ENCODE measurements around the gene RALGAPA1. TPM values are rescaled to one million over a fixed set of nuclear protein-coding genes. Genes with fewer than 3 reads are reported as not detected.
"Not testable (repeated sequence)": the region's sequence is repeated elsewhere in the genome, so short reads cannot be mapped to it uniquely, and the experiment has no call there.

The RALGAPA1 gene
- total RNA-seq, 1 experiment from 2014 or later: 30.0 TPM

DNA sequence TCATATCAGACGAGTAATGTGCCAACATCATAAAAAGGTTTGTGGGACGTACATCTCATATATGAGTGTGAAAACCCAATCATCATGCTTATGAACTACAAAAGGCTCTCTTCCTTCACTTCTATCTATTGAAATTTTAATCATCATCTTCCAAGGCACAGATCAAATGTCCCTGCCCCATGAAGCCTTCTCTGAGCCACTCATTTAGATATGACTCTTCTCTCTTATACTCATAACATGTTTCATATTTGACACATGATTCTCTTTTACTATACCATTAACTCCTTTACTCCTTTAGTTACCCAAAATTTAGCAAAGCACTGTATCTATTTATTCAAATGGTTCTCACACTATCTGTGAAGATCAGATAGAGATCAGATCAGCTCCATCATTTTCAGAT lies 22.2 kb downstream of the RALGAPA1 start:
- BruUV-seq (replicated peaks): no TSS peak
- no peak overlapping the region for H3K4me3 ChIP-seq
- no peaks in the 10 kb centered on the region for H3K9me2 ChIP-seq (ENCODE audit: insufficient read depth)
- H3F3A ChIP-seq (ENCODE audit: insufficient read depth, low read depth): no peaks in the 10 kb centered on the region
- TF ChIP-seq EZH2 (IDR thresholded peaks at IDR 0.05; ENCODE audit: low read depth): no peak
- TF ChIP-seq, protein P1, sequence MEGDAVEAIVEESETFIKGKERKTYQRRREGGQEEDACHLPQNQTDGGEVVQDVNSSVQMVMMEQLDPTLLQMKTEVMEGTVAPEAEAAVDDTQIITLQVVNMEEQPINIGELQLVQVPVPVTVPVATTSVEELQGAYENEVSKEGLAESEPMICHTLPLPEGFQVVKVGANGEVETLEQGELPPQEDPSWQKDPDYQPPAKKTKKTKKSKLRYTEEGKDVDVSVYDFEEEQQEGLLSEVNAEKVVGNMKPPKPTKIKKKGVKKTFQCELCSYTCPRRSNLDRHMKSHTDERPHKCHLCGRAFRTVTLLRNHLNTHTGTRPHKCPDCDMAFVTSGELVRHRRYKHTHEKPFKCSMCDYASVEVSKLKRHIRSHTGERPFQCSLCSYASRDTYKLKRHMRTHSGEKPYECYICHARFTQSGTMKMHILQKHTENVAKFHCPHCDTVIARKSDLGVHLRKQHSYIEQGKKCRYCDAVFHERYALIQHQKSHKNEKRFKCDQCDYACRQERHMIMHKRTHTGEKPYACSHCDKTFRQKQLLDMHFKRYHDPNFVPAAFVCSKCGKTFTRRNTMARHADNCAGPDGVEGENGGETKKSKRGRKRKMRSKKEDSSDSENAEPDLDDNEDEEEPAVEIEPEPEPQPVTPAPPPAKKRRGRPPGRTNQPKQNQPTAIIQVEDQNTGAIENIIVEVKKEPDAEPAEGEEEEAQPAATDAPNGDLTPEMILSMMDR (conservative IDR thresholded peaks at IDR 0.05): no peak
- POLR2A ChIA-PET (ENCODE audit: unreplicated experiment): no interaction called here
- CTCF ChIA-PET: no interaction called here
- H4K20me1 ChIP-seq (ENCODE audit: insufficient read depth): no peaks in the 10 kb centered on the region
- intact Hi-C loops (cut with micrococcal nuclease; ENCODE audit: unreplicated experiment): no loop called here
- no peaks in the 10 kb centered on the region for H3K79me2 ChIP-seq (ENCODE audit: low read depth)
- no peak for DNase-seq
- no peaks in the 10 kb centered on the region for H3K9me3 ChIP-seq (ENCODE audit: insufficient read depth, low read depth)
- no peak overlapping the region for H3K27ac ChIP-seq
- no peaks in the 10 kb centered on the region for H3K27me3 ChIP-seq (ENCODE audit: insufficient read depth, low read depth)
- H3K36me3 ChIP-seq (ENCODE audit: low read depth): no peaks in the 10 kb centered on the region
- H2AFZ ChIP-seq: no peak overlapping the region
- H3K4me1 ChIP-seq (replicated peaks; ENCODE audit: insufficient read depth): no peaks in the 10 kb centered on the region
- no peak overlapping the region for H3K4me2 ChIP-seq

DNA sequence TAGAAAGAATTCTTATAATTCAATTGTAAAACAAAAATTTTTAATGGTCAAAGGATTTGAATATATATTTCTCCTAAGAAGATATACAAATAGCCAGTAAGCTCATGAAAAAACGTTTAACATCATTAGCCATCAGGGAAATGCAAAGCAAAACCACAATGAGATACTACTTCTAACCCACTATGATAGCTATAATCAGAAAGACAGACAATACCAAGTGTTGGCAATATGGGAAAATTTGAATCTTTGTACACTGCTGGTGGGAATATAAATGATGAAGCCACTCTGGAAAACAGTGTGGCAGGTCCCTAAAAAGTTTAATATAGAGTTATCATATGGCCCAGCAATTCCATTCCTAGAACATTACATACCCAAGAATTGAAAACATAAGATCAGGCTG lies 25.4 kb downstream of the RALGAPA1 start:
- Histone ChIP-seq H3K36me3 (ENCODE audit: low read depth) (no peaks in the 10 kb centered on the region), H3F3A (ENCODE audit: insufficient read depth, low read depth) (no peaks in the 10 kb centered on the region), H3K4me3 (no peak overlapping the region), H3K27me3 (ENCODE audit: insufficient read depth, low read depth) (no peaks in the 10 kb centered on the region), H2AFZ (no peak overlapping the region), H3K9me2 (ENCODE audit: insufficient read depth) (no peaks in the 10 kb centered on the region), H3K27ac (no peak overlapping the region), H3K79me2 (ENCODE audit: low read depth) (0 out of 2 replicates have a peak, but pooled peaks cover 7% of the 10 kb centered on the region), H3K9me3 (ENCODE audit: insufficient read depth, low read depth) (no peaks in the 10 kb centered on the region; the same call in 1 of the 2 replicates), H3K4me2 (no peak overlapping the region), H3K4me1 (replicated peaks; ENCODE audit: insufficient read depth) (no peaks in the 10 kb centered on the region), H4K20me1 (ENCODE audit: insufficient read depth) (no peaks in the 10 kb centered on the region)
- CTCF ChIA-PET: no interaction called here
- no peak for TF ChIP-seq EZH2 (IDR thresholded peaks at IDR 0.05; ENCODE audit: low read depth)
- TF ChIP-seq, protein P1 (conservative IDR thresholded peaks at IDR 0.05): no peak
- no peak for DNase-seq
- POLR2A ChIA-PET (ENCODE audit: unreplicated experiment): no interaction called here
- BruUV-seq (replicated peaks): no TSS peak
- intact Hi-C loops (cut with micrococcal nuclease; ENCODE audit: unreplicated experiment): no loop called here

DNA sequence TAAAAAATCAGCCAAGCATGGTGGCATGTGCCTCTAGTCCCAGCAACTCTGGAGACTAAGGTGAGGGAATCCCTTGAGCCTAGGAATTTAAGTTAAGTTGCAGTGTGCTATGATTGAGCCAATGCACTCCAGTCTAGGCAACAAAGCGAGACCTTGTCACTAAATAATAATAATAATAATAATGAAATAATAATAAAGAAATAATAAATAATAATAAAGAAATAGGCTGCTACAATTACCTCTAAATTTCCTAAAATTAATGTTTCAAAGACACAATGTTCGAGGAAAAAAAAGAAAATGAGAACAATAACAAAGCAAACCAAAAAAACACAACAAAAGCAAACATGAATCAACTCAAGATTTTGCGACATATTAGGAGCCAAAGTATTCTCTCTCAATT lies 29.7 kb downstream of the RALGAPA1 start:
- Histone ChIP-seq H3K27ac (no peak overlapping the region), H3K4me3 (no peak overlapping the region), H2AFZ (no peak overlapping the region), H3K4me2 (no peak overlapping the region), H3K9me2 (ENCODE audit: insufficient read depth) (no peaks in the 10 kb centered on the region), H3F3A (ENCODE audit: insufficient read depth, low read depth) (no peaks in the 10 kb centered on the region), H3K79me2 (ENCODE audit: low read depth) (0 out of 2 replicates have a peak, but pooled peaks cover 7% of the 10 kb centered on the region), H3K36me3 (ENCODE audit: low read depth) (no peaks in the 10 kb centered on the region), H3K4me1 (replicated peaks; ENCODE audit: insufficient read depth) (no peaks in the 10 kb centered on the region), H4K20me1 (ENCODE audit: insufficient read depth) (no peaks in the 10 kb centered on the region), H3K27me3 (ENCODE audit: insufficient read depth, low read depth) (no peaks in the 10 kb centered on the region), H3K9me3 (ENCODE audit: insufficient read depth, low read depth) (no peaks in the 10 kb centered on the region; the same call in 1 of the 2 replicates)
- ChIA-PET CTCF (no interaction called here), POLR2A (ENCODE audit: unreplicated experiment) (no interaction called here)
- no peak for TF ChIP-seq EZH2 (IDR thresholded peaks at IDR 0.05; ENCODE audit: low read depth)
- TF ChIP-seq, protein P1 (conservative IDR thresholded peaks at IDR 0.05): no peak
- intact Hi-C loops (cut with micrococcal nuclease; ENCODE audit: unreplicated experiment): no loop called here
- no peak for DNase-seq
- BruUV-seq (replicated peaks): no TSS peak

DNA sequence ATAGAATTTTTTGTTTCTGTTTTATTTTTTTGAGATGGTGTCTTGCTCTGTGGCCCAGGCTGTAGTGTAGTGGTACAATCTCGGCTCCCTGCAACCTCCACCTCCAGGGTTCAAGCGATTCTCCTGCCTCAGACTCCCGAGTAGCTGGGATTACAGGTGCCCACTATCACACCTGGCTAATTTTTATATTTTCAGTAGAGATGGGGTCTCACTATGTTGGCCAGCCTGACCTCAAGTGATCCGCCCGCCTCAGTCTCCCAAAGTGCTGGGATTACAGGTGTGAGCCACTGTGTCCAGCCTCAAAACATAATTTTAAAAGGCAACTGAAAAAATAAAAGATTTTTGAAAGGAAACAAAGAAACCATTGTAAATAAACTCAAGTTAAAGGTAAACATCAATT lies 31.5 kb downstream of the RALGAPA1 start:
- H3K36me3 ChIP-seq (ENCODE audit: low read depth); H3K27me3 ChIP-seq (ENCODE audit: insufficient read depth, low read depth); H3K27ac ChIP-seq; H3K4me3 ChIP-seq; H4K20me1 ChIP-seq (ENCODE audit: insufficient read depth); H3K4me1 ChIP-seq (replicated peaks; ENCODE audit: insufficient read depth); H3K9me2 ChIP-seq (ENCODE audit: insufficient read depth); H2AFZ ChIP-seq; DNase-seq; BruUV-seq (replicated peaks); H3F3A ChIP-seq (ENCODE audit: insufficient read depth, low read depth); H3K4me2 ChIP-seq; CTCF ChIA-PET; POLR2A ChIA-PET (ENCODE audit: unreplicated experiment); H3K79me2 ChIP-seq (ENCODE audit: low read depth); H3K9me3 ChIP-seq (ENCODE audit: insufficient read depth, low read depth); intact Hi-C loops (cut with micrococcal nuclease; ENCODE audit: unreplicated experiment): not testable (repeated sequence)

Data from PC-9 (cell line).